ENCODE measurements around the gene TMEM115. TPM values are rescaled to one million over a fixed set of nuclear protein-coding genes. Genes with fewer than 3 reads are reported as not detected.

The TMEM115 gene
- total RNA-seq, 1 experiment from 2014 or later = 31.9 TPM

DNA sequence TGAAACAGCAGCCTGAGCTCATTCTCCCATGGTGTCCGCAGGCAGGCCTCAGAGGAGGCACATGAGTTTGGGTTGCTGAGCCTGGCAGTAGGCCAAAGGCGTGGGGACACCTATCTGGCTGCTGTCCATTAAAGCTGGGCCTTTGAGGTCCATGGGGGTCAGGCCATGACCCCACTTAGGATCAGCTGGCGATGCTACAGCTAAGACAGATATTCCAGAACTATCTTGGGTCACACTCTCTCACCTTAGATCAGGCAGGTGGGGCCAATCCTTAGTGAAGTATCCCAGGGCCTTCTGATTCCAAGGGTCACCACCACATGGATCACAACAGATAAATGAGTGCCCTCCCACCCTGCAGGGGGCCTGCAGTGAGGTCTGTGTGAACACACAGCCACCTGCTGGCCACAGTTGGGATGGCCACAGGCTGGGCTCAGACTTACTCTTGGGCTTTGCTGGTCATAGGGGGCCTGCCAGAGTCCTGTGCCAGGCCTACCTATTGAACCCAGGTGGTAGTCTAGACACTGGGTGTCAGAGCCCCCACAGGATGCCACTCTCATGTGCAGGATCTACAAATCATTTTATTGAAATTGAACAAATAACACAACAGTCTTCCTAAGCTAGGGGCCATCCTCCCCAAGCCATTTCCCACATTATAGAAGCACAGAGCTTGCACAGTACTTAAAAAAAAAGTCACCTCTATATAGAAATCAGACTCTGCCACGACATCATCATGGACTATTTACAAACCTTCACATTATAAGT lies 34.8 kb downstream of the TMEM115 start:
- peaks cover under 1% of the 10 kb centered on the region for H3K4me1 Mint-ChIP-seq (ENCODE audit: insufficient read depth, unreplicated experiment)
- intact Hi-C loops (cut with micrococcal nuclease) = loop anchor here (1.0 kb wide), 2 partner anchors 50 to 132 kb away; no protein-coding TSS in a partner anchor
- ChIA-PET CTCF (interaction anchor here (0.6 to 3.9 kb wide), 31 partner anchors 10 to 1344 kb away, joined by 3 to 38 read pairs (median 4); partner anchors contain the start of genes HYAL1, HYAL3, IFRD2 and LSMEM2), POLR2A (interaction anchor here (1.2 to 5.0 kb wide), 4 partner anchors 13 to 32 kb away, joined by 3 to 22 read pairs (median 4); partner anchors contain the start of genes HYAL3, IFRD2 and NAA80)
- peaks cover 13% of the 10 kb centered on the region for H3K36me3 Mint-ChIP-seq (ENCODE audit: insufficient read depth, unreplicated experiment)
- TF ChIP-seq, protein P1, sequence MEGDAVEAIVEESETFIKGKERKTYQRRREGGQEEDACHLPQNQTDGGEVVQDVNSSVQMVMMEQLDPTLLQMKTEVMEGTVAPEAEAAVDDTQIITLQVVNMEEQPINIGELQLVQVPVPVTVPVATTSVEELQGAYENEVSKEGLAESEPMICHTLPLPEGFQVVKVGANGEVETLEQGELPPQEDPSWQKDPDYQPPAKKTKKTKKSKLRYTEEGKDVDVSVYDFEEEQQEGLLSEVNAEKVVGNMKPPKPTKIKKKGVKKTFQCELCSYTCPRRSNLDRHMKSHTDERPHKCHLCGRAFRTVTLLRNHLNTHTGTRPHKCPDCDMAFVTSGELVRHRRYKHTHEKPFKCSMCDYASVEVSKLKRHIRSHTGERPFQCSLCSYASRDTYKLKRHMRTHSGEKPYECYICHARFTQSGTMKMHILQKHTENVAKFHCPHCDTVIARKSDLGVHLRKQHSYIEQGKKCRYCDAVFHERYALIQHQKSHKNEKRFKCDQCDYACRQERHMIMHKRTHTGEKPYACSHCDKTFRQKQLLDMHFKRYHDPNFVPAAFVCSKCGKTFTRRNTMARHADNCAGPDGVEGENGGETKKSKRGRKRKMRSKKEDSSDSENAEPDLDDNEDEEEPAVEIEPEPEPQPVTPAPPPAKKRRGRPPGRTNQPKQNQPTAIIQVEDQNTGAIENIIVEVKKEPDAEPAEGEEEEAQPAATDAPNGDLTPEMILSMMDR (IDR thresholded peaks at IDR 0.05; ENCODE audit: unreplicated experiment) = peak; percentile 79
- no peak overlapping the region for H3K4me3 Mint-ChIP-seq (ENCODE audit: unreplicated experiment)
- H3K27ac Mint-ChIP-seq (ENCODE audit: low read depth, unreplicated experiment) = no peak overlapping the region
- no TSS peak for BruUV-seq (replicated peaks)
- no peaks in the 10 kb centered on the region for H3K9me3 Mint-ChIP-seq (ENCODE audit: unreplicated experiment)
- DNase-seq (ENCODE audit: unreplicated experiment) = peak; percentile 64
- H3K27me3 Mint-ChIP-seq (ENCODE audit: insufficient read depth, unreplicated experiment) = no peaks in the 10 kb centered on the region

DNA sequence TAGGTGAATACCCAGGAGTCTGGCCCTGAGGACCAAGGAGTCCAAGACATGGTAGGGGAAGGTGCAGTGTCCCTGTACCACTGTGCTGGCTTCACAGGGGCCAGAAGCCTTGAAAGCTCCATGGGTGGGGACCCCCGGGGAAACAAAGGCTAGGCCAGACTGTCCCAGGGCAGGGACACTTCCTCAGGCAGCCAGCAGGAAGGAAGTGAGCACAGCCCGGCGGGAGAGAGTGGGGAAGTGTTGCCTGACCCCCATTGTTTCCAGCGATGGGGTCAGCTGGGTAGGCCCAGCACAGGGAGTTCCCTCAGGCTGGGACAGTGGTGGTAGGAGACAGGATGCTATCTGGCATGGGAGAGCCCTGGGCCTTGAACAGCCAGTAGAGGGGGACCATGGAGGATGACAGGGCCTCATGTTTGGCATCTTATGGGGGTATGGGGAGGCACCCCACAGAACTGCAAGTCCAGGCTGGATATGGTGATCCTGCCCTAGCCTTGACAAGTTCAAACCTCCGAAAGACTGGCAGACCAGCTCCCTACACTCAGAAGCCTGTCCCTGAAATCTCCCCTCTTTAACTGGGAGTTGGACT lies 35.6 kb downstream of the TMEM115 start:
- ChIA-PET CTCF (interaction anchor here (0.6 to 3.9 kb wide), 28 partner anchors 9 to 1345 kb away, joined by 3 to 38 read pairs (median 4); partner anchors contain the start of genes HYAL1, HYAL3, IFRD2 and NAA80), POLR2A (interaction anchor here (1.2 to 5.0 kb wide), 4 partner anchors 13 to 32 kb away, joined by 3 to 22 read pairs (median 4); partner anchors contain the start of genes HYAL3, IFRD2 and NAA80)
- Mint-ChIP-seq H3K27me3 (ENCODE audit: insufficient read depth, unreplicated experiment) (no peaks in the 10 kb centered on the region), H3K4me1 (ENCODE audit: insufficient read depth, unreplicated experiment) (peaks cover 6% of the 10 kb centered on the region), H3K27ac (ENCODE audit: low read depth, unreplicated experiment) (no peak overlapping the region), H3K9me3 (ENCODE audit: unreplicated experiment) (no peaks in the 10 kb centered on the region), H3K4me3 (ENCODE audit: unreplicated experiment) (no peak overlapping the region), H3K36me3 (ENCODE audit: insufficient read depth, unreplicated experiment) (peaks cover 4% of the 10 kb centered on the region)
- TF ChIP-seq, protein P1 (IDR thresholded peaks at IDR 0.05; ENCODE audit: unreplicated experiment) = no peak
- intact Hi-C loops (cut with micrococcal nuclease) = loop anchor here (1.0 kb wide), 2 partner anchors 49 to 131 kb away; no protein-coding TSS in a partner anchor
- no TSS peak for BruUV-seq (replicated peaks)
- no peak for DNase-seq (ENCODE audit: unreplicated experiment)

DNA sequence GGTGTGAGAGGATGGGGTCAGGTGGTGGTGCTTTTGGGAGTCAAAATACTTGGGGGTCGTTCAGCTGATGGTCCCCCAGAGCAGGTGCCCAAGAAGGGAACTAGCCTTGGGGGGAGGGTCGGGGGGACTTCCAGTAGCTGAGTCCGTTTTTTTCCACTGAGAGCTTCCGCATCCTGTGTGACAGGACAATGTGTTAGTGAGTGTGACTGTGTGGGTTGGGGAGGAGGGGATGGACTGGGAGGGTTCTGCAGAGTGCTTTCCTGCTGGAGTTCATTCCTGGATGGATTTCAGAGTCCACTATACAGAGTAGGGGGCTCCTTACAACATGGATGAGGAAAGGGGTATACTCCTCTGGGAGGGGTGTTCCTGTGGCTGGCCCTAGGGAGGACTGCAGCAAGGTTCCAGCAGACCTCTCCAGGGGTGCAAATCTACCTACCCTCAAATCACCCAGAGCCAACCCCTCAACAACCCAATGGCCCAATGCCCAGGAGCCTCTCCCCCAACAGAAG lies 36.2 kb downstream of the TMEM115 start:
- no TSS peak for BruUV-seq (replicated peaks)
- no peak for DNase-seq (ENCODE audit: unreplicated experiment)
- H3K4me3 Mint-ChIP-seq (ENCODE audit: unreplicated experiment) = peak overlapping the region; percentile 21
- no peaks in the 10 kb centered on the region for H3K9me3 Mint-ChIP-seq (ENCODE audit: unreplicated experiment)
- ChIA-PET POLR2A (interaction anchor here (1.8 to 5.0 kb wide), 2 partner anchors 14 to 31 kb away, joined by 4 to 22 read pairs; partner anchors contain the start of gene IFRD2), CTCF (interaction anchor here (0.7 to 3.9 kb wide), 12 partner anchors 8 to 1346 kb away, joined by 3 to 38 read pairs (median 8); partner anchors contain the start of genes HYAL1, HYAL3, IFRD2 and NAA80)
- H3K27me3 Mint-ChIP-seq (ENCODE audit: insufficient read depth, unreplicated experiment) = no peaks in the 10 kb centered on the region
- H3K36me3 Mint-ChIP-seq (ENCODE audit: insufficient read depth, unreplicated experiment) = peaks cover under 1% of the 10 kb centered on the region
- intact Hi-C loops (cut with micrococcal nuclease) = no loop called here
- TF ChIP-seq, protein P1 (IDR thresholded peaks at IDR 0.05; ENCODE audit: unreplicated experiment) = no peak
- no peak overlapping the region for H3K27ac Mint-ChIP-seq (ENCODE audit: low read depth, unreplicated experiment)
- peaks cover 6% of the 10 kb centered on the region for H3K4me1 Mint-ChIP-seq (ENCODE audit: insufficient read depth, unreplicated experiment)
